Measurements from ENCODE around the gene LYRM9. TPM values are rescaled to one million over a fixed set of nuclear protein-coding genes. Genes with fewer than 3 reads are reported as not detected.

The LYRM9 gene
- polyA plus RNA-seq, 2 of the 4 experiments (the other 2 are of a cell fraction), result 1.4 to 2.5 TPM

GRCh38 chr17:27938864-27939263 is 45.7 kb upstream of the LYRM9 start:
- ATAC-seq (no peak), DNase-seq (ENCODE audit: low read depth in 1 of 2, low spot score in 1 of 2) (no peak), FAIRE-seq (no peak)
- TF ChIP-seq NR3C1 (IDR thresholded peaks at IDR 0.05) (no peak), CBX2 (IDR thresholded peaks at IDR 0.05; ENCODE audit: borderline replicate concordance, low read depth) (no peak), CBX8 (IDR thresholded peaks at IDR 0.05) (no peak), HMGXB4 (CRISPR knock-in tag; IDR thresholded peaks at IDR 0.05; ENCODE audit: borderline replicate concordance) (no peak), ZFP36 (IDR thresholded peaks at IDR 0.05; ENCODE audit: borderline replicate concordance, partially characterized antibody) (peak; percentile 25), ZSCAN20 (CRISPR knock-in tag; IDR thresholded peaks at IDR 0.05) (no peak), RAD21 (conservative IDR thresholded peaks at IDR 0.05 in 1 of 2, IDR thresholded peaks at IDR 0.05 in 1 of 2) (no peak)
- H3K4me2 ChIP-seq, result no peak overlapping the region
- ChIA-PET POLR2A (no interaction called here), CTCF (interaction anchor here (1.1 to 1.8 kb wide), 3 partner anchors 15 to 46 kb away, joined by 3 to 10 read pairs (median 4); partner anchors contain the start of gene LYRM9)
- H3K4me3 ChIP-seq, result no peak overlapping the region
- WGBS (ENCODE audit: missing lambda C conversion rate), result 48% methylated on average over 4 of the region's 4 CpGs
- H3K4me1 ChIP-seq, result no peaks in the 10 kb centered on the region
- H3K27ac ChIP-seq, result no peak overlapping the region
- H3K9me3 ChIP-seq, result peaks cover 5% of the 10 kb centered on the region; the same call in 2 of the 3 replicates

- Histone ChIP-seq H3K4me2 (no peak overlapping the region), H3K4me3 (no peak overlapping the region), H3K4me1 (no peaks in the 10 kb centered on the region), H3K27ac (no peak overlapping the region), H3K9me3 (peaks cover 11% of the 10 kb centered on the region; the same call in 2 of the 3 replicates)
- ChIA-PET POLR2A (no interaction called here), CTCF (interaction anchor here (1.8 kb wide), 1 partner anchor 45 kb away, joined by 10 read pairs; the partner anchor contains the start of gene LYRM9)
- ATAC-seq, result no peak
- TF ChIP-seq GATA3 (IDR thresholded peaks at IDR 0.05; ENCODE audit: borderline replicate concordance) (no peak), KDM1A (IDR thresholded peaks at IDR 0.05; ENCODE audit: low read depth) (no peak), FOSB (CRISPR knock-in tag; IDR thresholded peaks at IDR 0.05) (no peak), MYC (IDR thresholded peaks at IDR 0.05; ENCODE audit: borderline replicate concordance, low read length) (no peak), MAZ (IDR thresholded peaks at IDR 0.05; ENCODE audit: borderline replicate concordance, low read depth, low read length) (no peak), NFE2L2 (conservative IDR thresholded peaks at IDR 0.05; ENCODE audit: low read length) (no peak), POLR2A (IDR thresholded peaks at IDR 0.05; ENCODE audit: low read length) (no peak), CBX2 (IDR thresholded peaks at IDR 0.05; ENCODE audit: borderline replicate concordance, low read depth) (no peak), FOXS1 (CRISPR knock-in tag; IDR thresholded peaks at IDR 0.05) (no peak), SREBF2 (IDR thresholded peaks at IDR 0.05) (no peak), CTCF (IDR thresholded peaks at IDR 0.05) (no peak), EP300 (IDR thresholded peaks at IDR 0.05) (no peak), ZC3H11A (IDR thresholded peaks at IDR 0.05) (no peak), RCOR1 (IDR thresholded peaks at IDR 0.05; ENCODE audit: low read depth, low read length) (no peak), CBX8 (IDR thresholded peaks at IDR 0.05) (no peak), RAD21 (conservative IDR thresholded peaks at IDR 0.05 in 1 of 2, IDR thresholded peaks at IDR 0.05 in 1 of 2) (no peak), HMGXB4 (CRISPR knock-in tag; IDR thresholded peaks at IDR 0.05; ENCODE audit: borderline replicate concordance) (no peak), TFCP2L1 (CRISPR knock-in tag; IDR thresholded peaks at IDR 0.05) (no peak), HOXB5 (CRISPR knock-in tag; IDR thresholded peaks at IDR 0.05) (no peak)
- TF ChIP-seq, protein P1, sequence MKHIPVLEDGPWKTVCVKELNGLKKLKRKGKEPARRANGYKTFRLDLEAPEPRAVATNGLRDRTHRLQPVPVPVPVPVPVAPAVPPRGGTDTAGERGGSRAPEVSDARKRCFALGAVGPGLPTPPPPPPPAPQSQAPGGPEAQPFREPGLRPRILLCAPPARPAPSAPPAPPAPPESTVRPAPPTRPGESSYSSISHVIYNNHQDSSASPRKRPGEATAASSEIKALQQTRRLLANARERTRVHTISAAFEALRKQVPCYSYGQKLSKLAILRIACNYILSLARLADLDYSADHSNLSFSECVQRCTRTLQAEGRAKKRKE (CRISPR knock-in tag; IDR thresholded peaks at IDR 0.05; ENCODE audit: low read depth), result no peak
- no peak for FAIRE-seq
- DNase-seq (ENCODE audit: low read depth in 1 of 2, low spot score in 1 of 2), result no peak
Measured at GRCh38 chr17:27938241-27938640, 45.1 kb upstream of the LYRM9 start.
